ENCODE results near the gene ZBTB18. TPM values are rescaled to one million over a fixed set of nuclear protein-coding genes. Genes with fewer than 3 reads are reported as not detected.
A peak's percentile ranks its signal among the peaks of the same experiment; 100 is the strongest.
"Not testable (repeated sequence)": the region's sequence is repeated elsewhere in the genome, so short reads cannot be mapped to it uniquely, and the experiment has no call there.

The ZBTB18 gene
- total and polyA plus RNA-seq, 5 donors: 18.4 to 32.0 (median 26.8) TPM

DNA sequence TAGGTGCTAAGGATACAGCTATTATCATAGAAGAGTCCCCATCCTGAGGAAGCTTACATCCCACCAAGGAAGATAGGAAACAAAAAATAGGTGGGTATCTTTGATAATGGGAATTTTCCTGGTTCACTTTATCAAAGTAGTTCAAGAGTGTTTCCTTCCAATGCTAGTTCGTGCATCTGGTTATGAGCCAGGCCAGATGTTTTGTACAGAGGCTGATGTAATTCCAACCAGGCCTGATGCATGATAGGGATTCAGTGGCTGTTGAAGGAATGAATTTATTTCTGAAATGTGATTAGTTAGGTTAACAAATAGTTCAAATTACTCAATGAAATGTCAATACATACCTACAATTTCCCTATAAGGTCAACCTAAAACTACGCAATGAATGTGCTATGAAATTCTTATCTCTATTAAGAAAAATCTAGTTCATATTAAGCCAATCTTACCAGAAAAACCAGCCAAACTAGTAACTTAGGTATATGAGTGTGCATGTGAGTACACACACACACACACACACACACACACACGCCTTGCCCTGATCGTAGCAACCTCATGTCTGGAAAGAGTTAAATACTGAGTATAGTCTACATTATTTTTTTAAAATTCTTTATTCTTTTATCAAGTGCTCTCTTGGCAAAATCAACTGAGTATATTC, 9.5 kb upstream of the ZBTB18 start:
- H3K27me3 ChIP-seq (ENCODE audit: control insufficient read depth, insufficient read depth): no peaks in the 10 kb centered on the region
- H3K4me3 ChIP-seq (ENCODE audit: low read length): no peak overlapping the region
- ATAC-seq: no peak
- H3K27ac ChIP-seq (ENCODE audit: low read length): no peak overlapping the region
- intact Hi-C loops (cut with DNase I): loop anchor here in 1 of 4 donors (10.0 kb wide), 1 partner anchor 277 kb away; no protein-coding TSS in a partner anchor
- H3K4me1 ChIP-seq (ENCODE audit: control insufficient read depth, insufficient read depth, low read length): no peaks in the 10 kb centered on the region
- DNase-seq: no peak
- no peaks in the 10 kb centered on the region for H3K9me3 ChIP-seq (ENCODE audit: control insufficient read depth, low read length)
- 79% methylated on average over 4 of the region's 4 CpGs for WGBS

DNA sequence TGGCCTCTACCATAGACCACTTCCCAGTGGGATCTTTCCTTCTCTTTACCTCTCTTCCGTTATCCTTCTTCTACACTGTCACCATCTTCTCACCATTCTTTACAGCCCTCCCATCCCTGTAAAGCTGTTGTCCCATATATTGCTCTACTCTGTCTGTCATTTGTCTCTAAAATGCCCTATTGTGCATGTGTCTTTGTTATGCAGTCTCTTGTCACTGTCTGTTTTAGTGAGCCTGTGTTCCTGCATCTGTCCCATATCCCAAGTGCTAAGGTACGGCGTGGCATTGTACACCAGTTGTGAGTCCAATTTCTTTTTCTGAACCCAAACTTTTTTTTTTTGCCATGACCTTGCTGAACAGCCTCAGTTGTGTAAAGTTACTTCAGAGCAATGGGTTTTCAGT, 8.8 kb upstream of the ZBTB18 start:
- 96% methylated on average over 3 of the region's 3 CpGs for WGBS
- intact Hi-C loops (cut with DNase I): loop anchor here in 1 of 4 donors (10.0 kb wide), 1 partner anchor 277 kb away; no protein-coding TSS in a partner anchor
- Histone ChIP-seq H3K4me1 (ENCODE audit: control insufficient read depth, insufficient read depth, low read length) (no peaks in the 10 kb centered on the region), H3K4me3 (ENCODE audit: low read length) (no peak overlapping the region), H3K27me3 (ENCODE audit: control insufficient read depth, insufficient read depth) (no peaks in the 10 kb centered on the region), H3K27ac (ENCODE audit: low read length) (no peak overlapping the region), H3K9me3 (ENCODE audit: control insufficient read depth, low read length) (no peaks in the 10 kb centered on the region)
- no peak for ATAC-seq
- DNase-seq: no peak

GRCh38 chr1:244044423-244044822, 6.7 kb upstream of the ZBTB18 start:
- 0% methylated on average over 1 of the region's 1 CpG for WGBS
- Histone ChIP-seq H3K4me1 (ENCODE audit: control insufficient read depth, insufficient read depth, low read length) (no peaks in the 10 kb centered on the region), H3K27me3 (ENCODE audit: control insufficient read depth, insufficient read depth) (no peaks in the 10 kb centered on the region), H3K4me3 (ENCODE audit: low read length) (no peak overlapping the region), H3K9me3 (ENCODE audit: control insufficient read depth, low read length) (no peaks in the 10 kb centered on the region), H3K27ac (ENCODE audit: low read length) (no peak overlapping the region)
- ATAC-seq (no peak), DNase-seq (no peak)
- intact Hi-C loops (cut with DNase I): loop anchor here in 1 of 4 donors (10.0 kb wide), 1 partner anchor 280 kb away; no protein-coding TSS in a partner anchor

DNA sequence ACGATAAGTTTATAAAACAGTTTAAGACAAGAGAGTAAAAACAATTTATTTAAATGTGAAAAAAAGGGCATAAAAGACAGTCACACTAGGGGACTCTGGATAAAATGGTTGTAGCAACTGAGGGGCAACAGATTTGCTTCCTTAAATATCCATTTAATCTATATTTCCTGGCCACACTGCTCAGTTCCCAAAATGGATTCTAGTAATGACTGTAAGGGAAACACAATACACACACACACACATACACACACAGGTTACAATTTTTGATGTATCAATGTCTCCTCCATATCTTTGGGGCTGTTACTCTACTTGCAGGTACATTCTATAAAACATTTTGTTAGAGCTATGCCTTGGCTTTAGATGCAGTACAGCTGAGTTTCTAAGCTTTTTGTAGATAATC, 4.8 kb upstream of the ZBTB18 start:
- DNase-seq: not testable (repeated sequence)
- intact Hi-C loops (cut with DNase I): loop anchor here in 2 of 4 donors (5.0 to 10.0 kb wide), 2 partner anchors 194 to 281 kb away; partner anchors contain the start of gene AKT3 (in 1 of the 2)

DNA sequence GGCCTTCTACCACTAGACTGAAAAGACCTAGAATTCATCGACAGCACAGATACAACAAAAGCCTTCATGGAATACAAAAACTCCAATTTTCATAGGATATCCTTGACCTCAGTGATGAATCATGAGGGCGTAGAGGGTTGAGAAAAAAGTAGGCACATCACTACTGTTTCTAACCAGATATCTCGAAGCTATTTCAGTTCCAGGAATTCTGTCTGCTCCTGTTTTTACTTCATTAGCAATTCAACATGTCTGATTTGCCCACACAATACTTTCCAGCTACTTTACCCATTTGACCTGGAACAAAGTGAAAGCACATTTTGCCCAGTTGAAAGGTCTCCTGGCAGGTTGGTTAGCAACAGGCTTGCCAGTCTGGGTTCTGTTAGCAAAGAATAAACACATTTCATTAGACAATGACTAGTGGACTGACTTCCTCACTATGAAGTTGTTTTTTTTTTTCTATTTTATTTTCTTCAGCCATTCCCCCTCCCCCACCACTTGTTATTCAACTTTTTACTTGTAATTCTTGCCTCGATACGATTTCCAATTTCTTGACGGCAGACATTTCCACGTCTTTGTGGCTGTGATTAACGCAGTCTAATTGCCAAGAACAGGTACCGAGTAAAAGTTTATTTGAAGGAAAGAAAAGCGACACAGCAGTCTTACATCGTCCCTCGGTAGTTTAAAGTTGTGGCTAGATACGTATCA, 4.0 kb upstream of the ZBTB18 start:
- H3K9me3 ChIP-seq (ENCODE audit: control insufficient read depth, low read length): no peaks in the 10 kb centered on the region
- peak overlapping the region; percentile 94 for H3K27ac ChIP-seq (ENCODE audit: low read length)
- WGBS: 12% methylated on average over 13 of the region's 13 CpGs
- H3K4me1 ChIP-seq (ENCODE audit: control insufficient read depth, insufficient read depth, low read length): peaks cover 2% of the 10 kb centered on the region
- ATAC-seq: peak in 1 of 2 donors; percentile 1
- intact Hi-C loops (cut with DNase I): loop anchor here in 2 of 4 donors (5.0 to 10.0 kb wide), 2 partner anchors 195 to 282 kb away; partner anchors contain the start of gene AKT3 (in 1 of the 2)
- no peaks in the 10 kb centered on the region for H3K27me3 ChIP-seq (ENCODE audit: control insufficient read depth, insufficient read depth)
- H3K4me3 ChIP-seq (ENCODE audit: low read length): peak overlapping the region; percentile 61
- no peak for DNase-seq

More for the DNA sequence above, 4.8 kb upstream of the ZBTB18 start:
- H3K4me1 ChIP-seq (ENCODE audit: control insufficient read depth, insufficient read depth, low read length); H3K27ac ChIP-seq (ENCODE audit: low read length); H3K9me3 ChIP-seq (ENCODE audit: control insufficient read depth, low read length); H3K4me3 ChIP-seq (ENCODE audit: low read length); H3K27me3 ChIP-seq (ENCODE audit: control insufficient read depth, insufficient read depth); ATAC-seq: not testable (repeated sequence)
- WGBS: 96% methylated on average over 1 of the region's 1 CpG

DNA sequence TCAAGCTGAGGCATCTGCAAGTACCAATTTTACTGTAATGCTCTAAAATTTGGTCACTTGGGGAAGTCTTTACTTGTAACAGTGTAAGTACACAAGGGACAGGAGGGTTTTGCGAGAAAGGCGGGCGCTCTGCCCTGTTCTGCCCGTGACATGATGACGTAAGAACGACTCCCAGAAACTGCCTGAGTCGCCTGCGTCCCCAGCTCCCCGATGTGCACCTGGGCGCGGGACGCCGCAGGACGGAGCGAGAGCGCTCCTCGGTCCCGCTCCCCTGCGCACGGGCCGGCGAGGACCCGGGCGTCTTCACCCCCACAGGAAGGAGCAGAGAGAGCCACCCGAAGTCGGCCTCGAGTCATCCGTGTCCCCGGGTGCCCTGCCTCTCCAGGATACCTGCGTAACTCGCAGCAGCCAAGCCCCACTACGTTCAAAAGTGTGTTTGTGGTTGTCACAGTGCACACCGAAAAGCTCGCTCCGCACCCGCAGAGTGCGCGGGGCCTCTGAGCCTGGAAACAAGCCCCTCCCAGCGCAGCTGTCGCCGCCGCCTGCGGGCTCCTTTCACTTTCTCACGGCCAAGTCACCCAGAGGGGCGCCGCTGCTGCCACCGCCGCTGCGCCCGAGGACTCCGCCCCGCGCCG, 3.3 kb upstream of the ZBTB18 start:
- Histone ChIP-seq H3K4me3 (ENCODE audit: low read length) (peak overlapping the region; percentile 61), H3K27me3 (ENCODE audit: control insufficient read depth, insufficient read depth) (no peaks in the 10 kb centered on the region), H3K9me3 (ENCODE audit: control insufficient read depth, low read length) (no peaks in the 10 kb centered on the region), H3K4me1 (ENCODE audit: control insufficient read depth, insufficient read depth, low read length) (peaks cover 2% of the 10 kb centered on the region), H3K27ac (ENCODE audit: low read length) (peak overlapping the region; percentile 94)
- intact Hi-C loops (cut with DNase I): loop anchor here in 2 of 4 donors (5.0 to 10.0 kb wide), 2 partner anchors 195 to 283 kb away; partner anchors contain the start of gene AKT3 (in 1 of the 2)
- ATAC-seq (peak; percentile 58 to 67), DNase-seq (peak in 2 of 3 donors; percentile 64 to 89)
- WGBS: under 1% methylated on average over 54 of the region's 54 CpGs

GRCh38 chr1:244048256-244049161, 2.6 kb upstream of the ZBTB18 start:
- WGBS: under 1% methylated on average over 91 of the region's 109 CpGs
- Histone ChIP-seq H3K4me3 (ENCODE audit: low read length) (peak overlapping the region; percentile 100), H3K4me1 (ENCODE audit: control insufficient read depth, insufficient read depth, low read length) (peaks cover 2% of the 10 kb centered on the region), H3K27me3 (ENCODE audit: control insufficient read depth, insufficient read depth) (no peaks in the 10 kb centered on the region), H3K27ac (ENCODE audit: low read length) (peak overlapping the region; percentile 81), H3K9me3 (ENCODE audit: control insufficient read depth, low read length) (no peaks in the 10 kb centered on the region)
- intact Hi-C loops (cut with DNase I): loop anchor here in 2 of 4 donors (5.0 to 10.0 kb wide), 2 partner anchors 196 to 284 kb away; partner anchors contain the start of gene AKT3 (in 1 of the 2)
- peak; percentile 99 to 100 (median 99) for DNase-seq
- ATAC-seq: peak; percentile 98 to 99

DNA sequence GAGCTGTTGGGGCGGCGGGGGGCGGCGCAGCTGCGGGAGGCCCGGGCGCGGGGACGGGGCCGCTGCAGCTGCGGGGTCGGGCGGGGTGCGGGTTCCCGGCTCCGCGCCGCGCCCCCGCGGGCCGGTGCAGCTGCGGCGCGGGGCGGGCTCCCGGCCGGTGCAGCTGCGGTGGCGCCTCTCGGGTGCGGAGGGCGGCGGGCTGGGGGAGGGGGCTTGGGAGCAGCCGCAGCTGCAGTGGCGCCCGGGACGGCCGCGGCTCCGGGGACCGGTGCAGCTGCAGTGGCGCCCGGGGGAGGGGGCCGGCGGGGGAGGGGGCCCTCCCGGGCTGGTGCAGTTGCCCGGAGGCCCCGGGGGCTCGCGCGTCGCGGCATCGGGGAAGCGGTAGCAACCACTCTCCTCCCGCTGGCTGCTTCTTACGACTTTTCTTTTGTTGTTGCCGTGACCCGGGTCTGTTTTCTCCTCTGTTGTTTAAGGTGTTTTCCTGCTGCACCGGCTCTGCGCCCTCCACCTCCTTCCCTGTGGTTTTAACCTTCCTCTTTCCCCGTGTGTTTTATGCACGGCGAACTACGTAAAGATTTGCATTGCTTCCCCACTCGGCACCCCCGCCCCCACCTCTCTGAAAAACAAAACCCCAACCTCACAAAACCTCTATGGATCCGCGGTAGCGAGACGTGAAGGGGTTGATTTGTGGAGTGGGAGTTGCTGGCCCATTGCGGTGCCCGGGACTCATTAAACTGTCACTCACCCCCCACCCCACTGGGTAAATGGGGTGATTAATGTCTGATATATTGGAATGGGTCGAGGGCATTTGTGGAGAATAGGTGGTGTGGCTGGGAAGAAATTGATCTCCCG, 1.7 kb upstream of the ZBTB18 start:
- H3K4me3 ChIP-seq (ENCODE audit: low read length): peak overlapping the region; percentile 100
- under 1% methylated on average over 76 of the region's 76 CpGs for WGBS
- H3K27ac ChIP-seq (ENCODE audit: low read length): peak overlapping the region; percentile 81
- no peaks in the 10 kb centered on the region for H3K27me3 ChIP-seq (ENCODE audit: control insufficient read depth, insufficient read depth)
- ATAC-seq: no peak
- intact Hi-C loops (cut with DNase I): loop anchor here in 2 of 4 donors (5.0 to 10.0 kb wide), 2 partner anchors 197 to 285 kb away; partner anchors contain the start of gene AKT3 (in 1 of the 2)
- peak; percentile 37 to 76 (median 76) for DNase-seq
- H3K9me3 ChIP-seq (ENCODE audit: control insufficient read depth, low read length): no peaks in the 10 kb centered on the region
- H3K4me1 ChIP-seq (ENCODE audit: control insufficient read depth, insufficient read depth, low read length): peaks cover 2% of the 10 kb centered on the region

DNA sequence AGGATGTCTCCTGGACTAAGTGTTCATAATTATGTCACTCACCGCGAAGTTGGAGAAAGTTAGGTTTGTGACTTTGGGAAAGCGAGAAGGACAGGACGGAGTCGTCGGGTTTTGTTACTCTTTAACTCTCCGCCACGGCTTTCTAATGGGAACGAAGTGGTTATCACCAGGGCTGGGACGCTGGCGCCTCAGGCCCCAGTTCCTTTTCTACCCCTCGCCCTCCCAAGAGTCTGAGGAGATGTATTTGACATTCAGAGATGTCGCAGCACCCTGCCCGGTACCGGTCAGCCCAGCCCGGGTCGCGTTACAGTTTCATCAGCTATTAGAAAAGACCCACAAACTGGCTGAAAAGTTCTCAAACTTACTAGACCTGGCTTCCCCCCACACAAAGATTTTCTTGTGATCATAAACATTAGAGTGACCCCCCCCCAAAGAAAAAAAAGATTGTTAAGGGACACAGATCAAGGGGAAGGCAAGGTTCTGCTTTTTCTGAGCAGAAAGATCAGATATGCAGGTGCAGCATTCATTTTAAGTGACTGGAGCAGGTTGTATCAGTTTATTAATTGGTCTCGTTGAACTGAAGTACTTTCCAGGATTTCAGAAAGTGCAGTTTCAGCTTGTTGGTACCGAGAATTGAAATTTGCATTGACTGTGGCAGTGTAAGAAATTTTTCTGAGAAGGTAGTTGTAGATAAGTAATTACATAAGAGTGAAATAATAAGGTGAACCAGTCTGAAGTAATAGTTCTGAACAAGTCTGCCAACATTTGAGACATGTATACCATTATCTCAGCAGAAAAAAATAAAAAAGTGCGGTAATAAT, 859 bp upstream of the ZBTB18 start:
- WGBS: 7% methylated on average over 21 of the region's 21 CpGs
- DNase-seq (peak in 2 of 3 donors; percentile 59 to 61), ATAC-seq (no peak)
- Histone ChIP-seq H3K9me3 (ENCODE audit: control insufficient read depth, low read length) (no peaks in the 10 kb centered on the region), H3K4me1 (ENCODE audit: control insufficient read depth, insufficient read depth, low read length) (peaks cover 2% of the 10 kb centered on the region), H3K27me3 (ENCODE audit: control insufficient read depth, insufficient read depth) (no peaks in the 10 kb centered on the region), H3K27ac (ENCODE audit: low read length) (peak overlapping the region; percentile 20), H3K4me3 (ENCODE audit: low read length) (peak overlapping the region; percentile 100)
- intact Hi-C loops (cut with DNase I): no loop called here
